ENCODE data around the gene SLC16A1.

DNA sequence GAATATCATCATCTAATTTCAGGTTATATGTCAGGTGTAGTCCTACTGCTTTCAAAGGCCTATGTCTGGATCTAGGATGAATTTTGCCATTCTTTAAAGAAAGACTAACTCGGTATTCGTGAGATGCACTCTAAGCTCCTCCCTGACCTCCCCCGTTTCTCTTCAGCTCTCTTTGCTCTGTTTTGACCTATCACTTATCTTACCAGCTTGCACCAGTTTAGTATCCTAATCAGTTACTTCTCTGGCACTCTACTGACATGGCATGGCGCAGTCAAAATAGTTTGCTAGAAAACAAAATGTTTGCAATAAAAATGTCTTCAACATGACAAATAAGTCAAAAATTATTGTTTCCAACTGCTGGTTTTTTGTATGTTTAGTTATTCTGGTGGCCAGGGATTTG, 8.4 kb upstream of the SLC16A1 start:
- no peak for TF ChIP-seq TAF1 (IDR thresholded peaks at IDR 0.05; ENCODE audit: borderline replicate concordance, insufficient read depth, low read length)
- TF ChIP-seq, protein P1, sequence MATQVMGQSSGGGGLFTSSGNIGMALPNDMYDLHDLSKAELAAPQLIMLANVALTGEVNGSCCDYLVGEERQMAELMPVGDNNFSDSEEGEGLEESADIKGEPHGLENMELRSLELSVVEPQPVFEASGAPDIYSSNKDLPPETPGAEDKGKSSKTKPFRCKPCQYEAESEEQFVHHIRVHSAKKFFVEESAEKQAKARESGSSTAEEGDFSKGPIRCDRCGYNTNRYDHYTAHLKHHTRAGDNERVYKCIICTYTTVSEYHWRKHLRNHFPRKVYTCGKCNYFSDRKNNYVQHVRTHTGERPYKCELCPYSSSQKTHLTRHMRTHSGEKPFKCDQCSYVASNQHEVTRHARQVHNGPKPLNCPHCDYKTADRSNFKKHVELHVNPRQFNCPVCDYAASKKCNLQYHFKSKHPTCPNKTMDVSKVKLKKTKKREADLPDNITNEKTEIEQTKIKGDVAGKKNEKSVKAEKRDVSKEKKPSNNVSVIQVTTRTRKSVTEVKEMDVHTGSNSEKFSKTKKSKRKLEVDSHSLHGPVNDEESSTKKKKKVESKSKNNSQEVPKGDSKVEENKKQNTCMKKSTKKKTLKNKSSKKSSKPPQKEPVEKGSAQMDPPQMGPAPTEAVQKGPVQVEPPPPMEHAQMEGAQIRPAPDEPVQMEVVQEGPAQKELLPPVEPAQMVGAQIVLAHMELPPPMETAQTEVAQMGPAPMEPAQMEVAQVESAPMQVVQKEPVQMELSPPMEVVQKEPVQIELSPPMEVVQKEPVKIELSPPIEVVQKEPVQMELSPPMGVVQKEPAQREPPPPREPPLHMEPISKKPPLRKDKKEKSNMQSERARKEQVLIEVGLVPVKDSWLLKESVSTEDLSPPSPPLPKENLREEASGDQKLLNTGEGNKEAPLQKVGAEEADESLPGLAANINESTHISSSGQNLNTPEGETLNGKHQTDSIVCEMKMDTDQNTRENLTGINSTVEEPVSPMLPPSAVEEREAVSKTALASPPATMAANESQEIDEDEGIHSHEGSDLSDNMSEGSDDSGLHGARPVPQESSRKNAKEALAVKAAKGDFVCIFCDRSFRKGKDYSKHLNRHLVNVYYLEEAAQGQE (IDR thresholded peaks at IDR 0.05; ENCODE audit: insufficient read depth in 1 of 2, low read depth in 2 of 2, low read length in 2 of 2): no peak
- TF ChIP-seq SIN3A (IDR thresholded peaks at IDR 0.05; ENCODE audit: borderline replicate concordance, insufficient read depth, low read length): no peak

Measured in PFSK-1 (cell line).